GM12875 (cell line): ENCODE measurements around the gene FMN2.

Source experiments
- H3K4me3 ChIP-seq: one replicate; pipeline ENCODE4 v1.5.1; 2011; ENCODE audit warnings: low read depth, low read length, control low read depth
- TF ChIP-seq, protein P1 (sequence below): IDR thresholded peaks from 2 replicates; pipeline ENCODE4 v1.5.1; 2011; ENCODE audit warnings: low read depth, mild to moderate bottlenecking, control low read depth, inconsistent platforms, low read length, moderate library complexity, borderline replicate concordance; ENCODE audit not compliant: insufficient read depth

Gene FMN2

DNA sequence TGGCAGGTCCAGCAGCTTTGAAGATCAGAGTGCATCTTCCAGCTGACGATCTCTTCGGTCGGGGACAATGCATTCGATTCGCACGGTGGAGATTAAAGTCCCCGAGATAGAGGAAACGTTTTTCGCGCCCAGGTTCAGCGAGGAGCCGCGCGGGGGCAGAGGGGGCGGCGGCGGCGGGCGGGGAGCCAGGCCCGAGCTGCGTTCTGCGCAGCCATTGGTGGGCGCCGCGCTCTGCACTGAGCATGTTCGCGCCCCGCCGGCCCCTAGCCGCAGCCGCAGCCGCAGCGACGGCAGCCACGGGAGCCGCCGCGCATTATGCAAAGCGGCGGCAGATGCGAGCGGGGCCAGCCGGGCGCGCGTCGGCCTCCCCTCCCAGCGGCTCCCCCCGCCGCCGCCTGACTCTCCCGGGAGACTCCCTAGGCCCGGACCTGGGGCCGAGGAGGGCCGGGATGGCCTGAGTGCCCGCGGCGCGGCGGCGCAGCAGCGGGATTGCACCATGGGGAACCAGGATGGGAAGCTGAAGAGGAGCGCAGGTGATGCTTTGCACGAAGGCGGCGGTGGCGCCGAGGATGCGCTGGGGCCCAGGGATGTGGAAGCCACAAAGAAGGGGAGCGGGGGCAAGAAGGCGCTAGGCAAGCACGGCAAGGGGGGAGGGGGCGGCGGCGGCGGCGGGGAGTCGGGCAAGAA lies at the start of gene FMN2:
FMN2 (plus strand) TSS at position 270 of the 687 bp plus-strand sequence; CDS start at position 497, 227 bp downstream.
- no peak within 1 kb of the TSS for H3K4me3 ChIP-seq
- TF ChIP-seq, protein P1, sequence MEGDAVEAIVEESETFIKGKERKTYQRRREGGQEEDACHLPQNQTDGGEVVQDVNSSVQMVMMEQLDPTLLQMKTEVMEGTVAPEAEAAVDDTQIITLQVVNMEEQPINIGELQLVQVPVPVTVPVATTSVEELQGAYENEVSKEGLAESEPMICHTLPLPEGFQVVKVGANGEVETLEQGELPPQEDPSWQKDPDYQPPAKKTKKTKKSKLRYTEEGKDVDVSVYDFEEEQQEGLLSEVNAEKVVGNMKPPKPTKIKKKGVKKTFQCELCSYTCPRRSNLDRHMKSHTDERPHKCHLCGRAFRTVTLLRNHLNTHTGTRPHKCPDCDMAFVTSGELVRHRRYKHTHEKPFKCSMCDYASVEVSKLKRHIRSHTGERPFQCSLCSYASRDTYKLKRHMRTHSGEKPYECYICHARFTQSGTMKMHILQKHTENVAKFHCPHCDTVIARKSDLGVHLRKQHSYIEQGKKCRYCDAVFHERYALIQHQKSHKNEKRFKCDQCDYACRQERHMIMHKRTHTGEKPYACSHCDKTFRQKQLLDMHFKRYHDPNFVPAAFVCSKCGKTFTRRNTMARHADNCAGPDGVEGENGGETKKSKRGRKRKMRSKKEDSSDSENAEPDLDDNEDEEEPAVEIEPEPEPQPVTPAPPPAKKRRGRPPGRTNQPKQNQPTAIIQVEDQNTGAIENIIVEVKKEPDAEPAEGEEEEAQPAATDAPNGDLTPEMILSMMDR: no peak

DNA sequence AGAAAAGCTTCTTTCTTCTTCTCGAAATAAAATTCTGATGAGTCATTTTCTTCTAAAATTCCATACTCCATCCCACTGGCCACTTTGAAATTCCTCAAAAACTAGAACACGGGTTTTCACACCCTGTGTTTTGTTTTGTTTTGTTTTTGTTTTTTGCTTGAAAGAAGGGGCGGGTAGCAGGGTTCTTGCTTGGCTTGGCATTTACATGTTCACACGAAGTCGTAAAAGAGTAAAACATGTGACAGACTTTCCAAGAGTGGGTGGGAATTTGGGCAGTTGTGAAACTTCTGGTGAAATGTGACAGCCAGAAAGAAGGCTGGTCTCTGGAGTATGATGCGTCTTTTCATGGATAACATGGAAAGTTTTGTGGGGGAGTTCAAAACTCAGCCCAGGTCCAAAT lies 47.1 kb upstream of the FMN2 start:
- H3K4me3 ChIP-seq: no peak overlapping the region
- TF ChIP-seq, protein P1: no peak

DNA sequence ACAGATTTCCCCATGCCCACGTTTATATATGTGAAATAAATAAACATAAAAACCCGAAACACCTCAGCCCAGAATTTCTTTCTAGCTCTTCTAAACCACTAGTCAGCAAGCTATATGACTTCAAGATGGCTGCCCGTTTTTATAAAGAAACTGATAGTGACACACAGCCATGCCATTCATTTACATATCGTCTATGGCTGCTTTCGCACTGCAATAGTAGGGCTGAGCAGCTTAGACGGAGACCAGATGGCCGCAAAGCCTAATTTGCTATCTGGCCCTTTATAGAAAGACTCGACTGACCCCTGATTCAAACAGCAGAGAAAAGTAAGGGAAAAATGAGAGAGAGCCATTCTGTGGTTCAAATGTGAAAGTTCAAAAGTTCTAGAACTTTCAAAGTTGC lies 45.7 kb upstream of the FMN2 start:
- TF ChIP-seq, protein P1: no peak

DNA sequence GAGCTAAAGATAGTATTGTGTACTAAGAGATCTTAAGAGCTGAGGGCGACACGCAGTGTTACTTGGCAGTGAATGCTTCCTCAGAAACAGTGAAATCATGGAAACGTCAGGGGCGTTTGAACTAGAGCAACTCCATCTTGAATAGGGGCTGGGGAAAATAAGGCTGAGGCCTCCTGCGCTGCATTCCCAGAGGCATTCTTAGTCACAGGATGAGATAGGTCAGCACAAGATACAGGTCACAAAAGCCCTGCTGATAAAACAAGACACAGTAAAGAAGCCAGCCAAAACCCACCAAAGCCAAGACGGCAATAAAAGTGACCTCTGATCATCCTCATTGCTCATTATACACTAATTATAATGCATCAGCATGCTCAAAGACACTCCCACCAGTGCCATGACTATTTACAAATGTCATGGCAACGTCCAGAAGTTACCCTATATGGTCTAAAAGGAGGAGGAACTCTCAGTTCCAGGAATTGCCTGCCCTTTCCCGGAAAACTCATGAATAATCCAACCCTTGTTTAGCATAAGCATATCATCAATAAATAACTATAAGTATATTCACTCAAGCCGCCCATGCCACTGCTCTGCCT lies 37.5 kb upstream of the FMN2 start:
- TF ChIP-seq, protein P1: no peak
- no peak overlapping the region for H3K4me3 ChIP-seq

More for the DNA sequence above, 45.7 kb upstream of the FMN2 start:
- H3K4me3 ChIP-seq: no peak overlapping the region

DNA sequence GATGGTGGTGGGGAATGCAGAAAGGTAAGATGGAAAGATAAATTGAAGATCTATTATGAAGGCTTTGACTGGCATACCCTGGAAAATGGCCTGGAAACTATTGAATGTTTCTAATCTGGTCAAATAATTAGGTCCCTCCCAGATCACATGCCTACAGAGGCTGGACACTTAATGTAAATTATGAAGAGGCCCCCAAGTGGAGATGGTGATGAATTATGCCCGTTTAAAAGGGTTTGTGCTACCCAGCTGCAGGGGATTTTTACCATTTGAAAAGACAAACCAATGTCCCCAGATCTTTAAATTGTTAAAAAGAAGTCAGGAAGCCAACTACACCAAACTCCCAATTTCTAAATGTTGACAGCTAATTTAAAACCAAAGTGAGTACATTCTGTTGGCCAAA lies 35.7 kb upstream of the FMN2 start:
- TF ChIP-seq, protein P1: no peak
- H3K4me3 ChIP-seq: no peak overlapping the region

DNA sequence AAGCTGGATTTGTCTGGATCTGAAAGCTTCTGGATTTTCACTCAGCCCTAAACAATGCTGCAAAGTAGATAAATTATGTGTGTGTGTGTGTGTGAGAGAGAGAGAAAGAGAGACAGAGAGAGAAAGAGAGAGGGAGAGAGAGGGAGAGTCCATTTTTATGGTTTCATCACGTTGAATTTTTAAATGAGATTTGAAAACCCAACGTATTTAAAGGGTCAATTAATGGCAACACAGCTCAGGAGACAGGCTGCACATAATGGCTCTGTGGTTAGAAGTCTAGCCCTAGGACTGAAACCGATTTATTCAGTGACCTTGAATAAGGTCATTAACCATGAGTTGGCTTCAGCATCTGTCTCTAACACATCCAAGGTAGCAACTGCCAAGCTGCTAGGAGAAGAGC lies 35.3 kb upstream of the FMN2 start:
- TF ChIP-seq, protein P1: no peak
- no peak overlapping the region for H3K4me3 ChIP-seq

DNA sequence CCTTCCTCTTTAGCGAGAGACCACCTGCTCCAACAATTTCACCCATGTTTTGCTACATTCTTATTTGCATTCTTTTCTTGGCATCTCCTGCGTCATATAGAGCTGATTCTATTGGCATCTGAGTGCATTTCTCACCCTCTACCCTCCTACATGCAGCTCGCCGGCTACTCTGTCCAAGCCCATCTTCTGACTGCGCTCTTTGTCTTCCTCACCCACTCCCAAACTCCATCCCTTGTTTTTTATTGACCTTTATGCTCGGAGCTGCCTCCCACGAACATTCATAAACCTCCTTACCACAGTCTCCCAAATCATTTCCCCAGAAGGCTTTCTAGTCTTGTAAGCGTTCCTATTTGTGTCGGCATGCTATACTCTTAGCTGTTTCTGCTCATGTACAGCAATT lies 33.6 kb upstream of the FMN2 start:
- TF ChIP-seq, protein P1: no peak
- H3K4me3 ChIP-seq: no peak overlapping the region
